Activated T-cell treated with anti-CD3 and anti-CD28 coated beads, Interleukin-2, amount 50 U/mL, for 1 hour (primary cell): ENCODE results near the gene NDRG4.
A peak's percentile ranks its signal among the peaks of the same experiment; 100 is the strongest.

Source experiments
- DNase-seq: peaks from one replicate; pipeline ENCODE4 v3.0.0-alpha.2; 2020

NDRG4 gene

GRCh38 chr16:58510776-58511628 lies 11.1 kb downstream of the NDRG4 start:
- no peak for DNase-seq

- peak; percentile 83 for DNase-seq
Measured at GRCh38 chr16:58511933-58512815, 12.2 kb downstream of the NDRG4 start.

GRCh38 chr16:58513874-58514273 lies 13.9 kb downstream of the NDRG4 start:
- no peak for DNase-seq

- DNase-seq: peak; percentile 74
Measured at GRCh38 chr16:58515125-58515870, 15.4 kb downstream of the NDRG4 start, which contains the start of gene SETD6. TSS of gene SETD6 (plus strand) at chr16:58515517. CDS start at chr16:58515538, 21 bp downstream.

GRCh38 chr16:58515871-58516767 lies 16.2 kb downstream of the NDRG4 start:
- DNase-seq: peak; percentile 66

- no peak for DNase-seq
Measured at GRCh38 chr16:58516768-58517107, 16.8 kb downstream of the NDRG4 start.

GRCh38 chr16:58518083-58518979 lies 18.4 kb downstream of the NDRG4 start:
- no peak for DNase-seq

GRCh38 chr16:58518980-58519368 lies 19.0 kb downstream of the NDRG4 start:
- DNase-seq: no peak

GRCh38 chr16:58519707-58520106 lies 19.8 kb downstream of the NDRG4 start:
- no peak for DNase-seq

GRCh38 chr16:58530179-58530578 lies 30.2 kb downstream of the NDRG4 start:
- no peak for DNase-seq

GRCh38 chr16:58532414-58532813 lies 32.5 kb downstream of the NDRG4 start:
- DNase-seq: no peak

- no peak for DNase-seq
Measured at GRCh38 chr16:58533751-58534470, 34.0 kb downstream of the NDRG4 start.

GRCh38 chr16:58535100-58535499 lies 35.2 kb downstream of the NDRG4 start:
- no peak for DNase-seq

- DNase-seq: no peak
Measured at GRCh38 chr16:58536278-58536677, 36.3 kb downstream of the NDRG4 start.

GRCh38 chr16:58537124-58537906 lies 37.4 kb downstream of the NDRG4 start:
- no peak for DNase-seq

- DNase-seq: no peak
Measured at GRCh38 chr16:58541711-58542110, 41.8 kb downstream of the NDRG4 start.

- no peak for DNase-seq
Measured at GRCh38 chr16:58542291-58542690, 42.3 kb downstream of the NDRG4 start.

GRCh38 chr16:58543685-58544084 lies 43.7 kb downstream of the NDRG4 start:
- DNase-seq: no peak

- DNase-seq: no peak
Measured at GRCh38 chr16:58548378-58548777, 48.4 kb downstream of the NDRG4 start.
